D721Med (cell line): ENCODE measurements around the gene EAF2.
A peak's percentile ranks its signal among the peaks of the same experiment; 100 is the strongest.

Experiments
- DNase-seq: peaks from one replicate; pipeline ENCODE4 v3.0.0; 2011; ENCODE audit warnings: low spot score; ENCODE audit not compliant: insufficient read length
- FAIRE-seq: peaks from 2 replicates; lab custom pipeline; 2011; peaks lifted over from hg19 to GRCh38; lab: Jason Lieb, UNC
- CTCF ChIP-seq: IDR thresholded peaks from 2 replicates; pipeline ENCODE4 v1.5.1; 2012; ENCODE audit warnings: mild to moderate bottlenecking, control low read depth; ENCODE audit not compliant: insufficient read depth; ENCODE audit errors: missing control alignments

EAF2 gene

GRCh38 chr3:121834671-121835464 lies at the start of gene EAF2, which contains the start of gene IQCB1:
Gene EAF2 (plus strand): TSS chr3:121835209. CDS start chr3:121835286, 77 bp downstream.
Gene IQCB1 (minus strand): TSS chr3:121835060. CDS start chr3:121828960, 6,100 bp downstream.
- FAIRE-seq = no peak
- no peak for TF ChIP-seq CTCF
- DNase-seq = peak; percentile 82

DNA sequence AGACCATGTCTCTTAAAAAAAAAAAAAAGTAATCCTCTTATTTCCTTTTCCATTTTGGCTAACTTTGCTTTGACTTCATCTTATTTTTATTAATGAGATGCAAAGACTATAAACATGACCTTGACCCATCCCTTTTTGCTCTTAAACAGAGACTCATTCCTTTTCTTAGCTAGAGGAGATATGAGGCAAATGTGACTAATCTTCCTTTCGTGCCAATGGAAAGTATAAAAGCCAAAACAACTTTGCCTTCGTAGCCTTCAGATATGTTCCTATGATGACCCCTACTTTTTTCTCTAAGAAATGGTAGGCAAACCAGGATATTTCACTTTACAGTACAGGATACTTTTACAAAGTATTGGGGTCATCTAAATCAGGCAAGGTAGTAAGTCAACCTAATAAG lies 48.5 kb upstream of the EAF2 start:
- no peak for FAIRE-seq
- TF ChIP-seq CTCF = no peak

DNA sequence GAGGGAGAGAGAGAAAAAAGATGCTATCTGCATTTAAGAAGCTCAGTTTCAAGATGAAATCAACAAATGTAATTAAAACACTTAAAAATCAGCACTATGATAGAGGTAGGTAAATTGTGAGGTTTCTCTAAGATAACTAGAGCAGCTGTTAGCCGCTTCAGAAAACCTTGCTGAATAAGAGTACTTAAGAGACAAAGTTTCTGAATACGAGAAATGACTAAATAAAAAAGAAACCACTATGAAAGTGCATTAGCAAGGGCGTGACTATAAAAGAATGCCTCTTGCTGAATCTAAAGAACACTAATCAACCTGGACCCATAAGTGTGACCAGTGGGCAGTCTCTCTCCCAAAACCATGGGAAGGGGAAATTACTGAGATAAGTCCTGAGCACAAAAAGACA lies 41.9 kb upstream of the EAF2 start:
- DNase-seq (no peak), FAIRE-seq (no peak)
- no peak for TF ChIP-seq CTCF

More for the DNA sequence above, 48.5 kb upstream of the EAF2 start:
- no peak for DNase-seq

GRCh38 chr3:121794264-121794983 lies 40.6 kb upstream of the EAF2 start:
- FAIRE-seq = no peak
- no peak for TF ChIP-seq CTCF

GRCh38 chr3:121796970-121797369 lies 38.0 kb upstream of the EAF2 start:
- no peak for DNase-seq

More at GRCh38 chr3:121794264-121794983, 40.6 kb upstream of the EAF2 start:
- DNase-seq = no peak

GRCh38 chr3:121800906-121801305 lies 34.1 kb upstream of the EAF2 start:
- TF ChIP-seq CTCF = no peak
- FAIRE-seq (no peak), DNase-seq (no peak)

More at GRCh38 chr3:121796970-121797369, 38.0 kb upstream of the EAF2 start:
- no peak for FAIRE-seq
- no peak for TF ChIP-seq CTCF

- no peak for DNase-seq
- TF ChIP-seq CTCF = no peak
- no peak for FAIRE-seq
Observed at GRCh38 chr3:121803771-121804320, 31.2 kb upstream of the EAF2 start.
